ENCODE data around the gene HSPB8.

DNA sequence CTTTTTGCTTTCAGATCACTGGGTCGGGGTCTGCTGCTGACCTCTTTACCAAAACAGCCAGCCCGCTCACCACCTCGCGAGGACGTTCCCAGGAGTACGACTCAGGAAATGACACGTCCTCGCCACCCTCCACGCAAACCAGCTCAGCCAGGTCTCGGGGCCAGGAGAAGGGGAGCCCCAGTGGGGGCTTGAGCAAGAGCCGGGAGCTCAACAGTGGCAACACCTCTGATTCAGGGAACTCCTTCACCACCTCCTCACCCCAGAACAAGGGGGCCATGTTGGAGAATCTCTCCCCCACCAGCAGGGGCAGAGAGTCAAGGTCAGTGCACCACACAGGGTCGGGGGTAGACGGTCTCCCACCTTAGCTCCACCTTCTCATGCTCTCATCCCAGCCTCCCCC, 33.4 kb upstream of the HSPB8 start:
- TF ChIP-seq, protein P1, sequence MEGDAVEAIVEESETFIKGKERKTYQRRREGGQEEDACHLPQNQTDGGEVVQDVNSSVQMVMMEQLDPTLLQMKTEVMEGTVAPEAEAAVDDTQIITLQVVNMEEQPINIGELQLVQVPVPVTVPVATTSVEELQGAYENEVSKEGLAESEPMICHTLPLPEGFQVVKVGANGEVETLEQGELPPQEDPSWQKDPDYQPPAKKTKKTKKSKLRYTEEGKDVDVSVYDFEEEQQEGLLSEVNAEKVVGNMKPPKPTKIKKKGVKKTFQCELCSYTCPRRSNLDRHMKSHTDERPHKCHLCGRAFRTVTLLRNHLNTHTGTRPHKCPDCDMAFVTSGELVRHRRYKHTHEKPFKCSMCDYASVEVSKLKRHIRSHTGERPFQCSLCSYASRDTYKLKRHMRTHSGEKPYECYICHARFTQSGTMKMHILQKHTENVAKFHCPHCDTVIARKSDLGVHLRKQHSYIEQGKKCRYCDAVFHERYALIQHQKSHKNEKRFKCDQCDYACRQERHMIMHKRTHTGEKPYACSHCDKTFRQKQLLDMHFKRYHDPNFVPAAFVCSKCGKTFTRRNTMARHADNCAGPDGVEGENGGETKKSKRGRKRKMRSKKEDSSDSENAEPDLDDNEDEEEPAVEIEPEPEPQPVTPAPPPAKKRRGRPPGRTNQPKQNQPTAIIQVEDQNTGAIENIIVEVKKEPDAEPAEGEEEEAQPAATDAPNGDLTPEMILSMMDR (optimal IDR thresholded peaks at IDR 0.05 in 1 of 3, IDR thresholded peaks at IDR 0.05 in 1 of 3, conservative IDR thresholded peaks at IDR 0.05 in 1 of 3; ENCODE audit: extremely low read depth in 1 of 3, insufficient read depth in 2 of 3, low read length in 3 of 3): no peak
- TF ChIP-seq EZH2 (IDR thresholded peaks at IDR 0.05; ENCODE audit: low read length): no peak

Measured in keratinocyte (primary cell).